ENCODE results near the gene RASSF8.

GRCh38 chr12:25996677-25997076, 38.2 kb downstream of the RASSF8 start:
- TF ChIP-seq CTCF (IDR thresholded peaks at IDR 0.05), result no peak
- TF ChIP-seq EZH2phosphoT487 (IDR thresholded peaks at IDR 0.05), result no peak
- no peak for TF ChIP-seq EZH2 (IDR thresholded peaks at IDR 0.05)
